Loucy (cell line): ENCODE results near the gene SRPK1.

Experiments used
- H2AFZ ChIP-seq: fragments of 200-600 bp; sonication (generic); 2 replicates; pipeline ENCODE4 v1.6.0; 2016; ENCODE audit warnings: antibody characterized with exemption, mild to moderate bottlenecking, low read length, moderate library complexity
- H3F3A ChIP-seq: fragments of 200-600 bp; 2 replicates; pipeline ENCODE4 v1.6.0; 2016; ENCODE audit warnings: antibody characterized with exemption, low read depth, mild to moderate bottlenecking
- H3K27me3 ChIP-seq: fragments of 200-600 bp; sonication (generic); 2 replicates; pipeline ENCODE4 v1.6.1; 2014; ENCODE audit warnings: low read length, mild to moderate bottlenecking; ENCODE audit not compliant: insufficient read depth, poor library complexity, severe bottlenecking
- H3K36me3 ChIP-seq: fragments of 200-600 bp; sonication (generic); 2 replicates; pipeline ENCODE4 v1.6.1; 2016; ENCODE audit warnings: low read length; ENCODE audit not compliant: insufficient read depth
- H3K4me1 ChIP-seq: fragments of 200-600 bp; sonication (generic); 2 replicates; pipeline ENCODE4 v1.5.1; 2014; ENCODE audit warnings: low read length, mild to moderate bottlenecking; ENCODE audit not compliant: insufficient read depth, poor library complexity, severe bottlenecking
- H3K4me2 ChIP-seq: fragments of 200-600 bp; sonication (generic); 2 replicates; pipeline ENCODE4 v1.6.0; 2014; ENCODE audit warnings: antibody characterized with exemption, low read length, low read depth, mild to moderate bottlenecking; ENCODE audit not compliant: poor library complexity, severe bottlenecking
- H3K4me3 ChIP-seq: fragments of 200-600 bp; sonication (generic); 2 replicates; pipeline ENCODE4 v1.5.1; 2014; ENCODE audit warnings: low read length, mild to moderate bottlenecking, mixed read lengths; ENCODE audit not compliant: poor library complexity, severe bottlenecking
- H3K79me2 ChIP-seq: fragments of 200-600 bp; sonication (generic); 2 replicates; pipeline ENCODE4 v1.6.1; 2014; ENCODE audit warnings: low read length; ENCODE audit not compliant: insufficient read depth
- H3K9ac ChIP-seq: fragments of 200-600 bp; sonication (generic); 2 replicates; pipeline ENCODE4 v1.6.0; 2014; ENCODE audit warnings: mild to moderate bottlenecking, low read depth, low read length, moderate library complexity; ENCODE audit not compliant: poor library complexity, severe bottlenecking
- H3K9me2 ChIP-seq: fragments of 200-600 bp; sonication (generic); replicated peaks from 2 replicates; pipeline ENCODE4 v1.6.1; 2016; ENCODE audit warnings: low read depth, low read length, mixed read lengths
- H3K9me3 ChIP-seq: fragments of 200-600 bp; sonication (generic); 2 replicates; pipeline ENCODE4 v1.6.1; 2014; ENCODE audit warnings: mild to moderate bottlenecking, antibody characterized with exemption, low read length, low read depth; ENCODE audit not compliant: insufficient read depth
- H4K20me1 ChIP-seq: fragments of 200-600 bp; sonication (generic); 2 replicates; pipeline ENCODE4 v1.6.0; 2014; ENCODE audit warnings: antibody characterized with exemption, low read length, mild to moderate bottlenecking; ENCODE audit not compliant: insufficient read depth, poor library complexity, severe bottlenecking
- EZH2phosphoT487 ChIP-seq: fragments of 200-600 bp; IDR thresholded peaks from 2 replicates; pipeline ENCODE4 v1.6.1; 2018; ENCODE audit warnings: antibody characterized with exemption, mild to moderate bottlenecking, moderate library complexity, borderline replicate concordance
- TF ChIP-seq, protein P1 (sequence below): fragments of 200-600 bp; sonication (generic); conservative IDR thresholded peaks from 2 replicates; pipeline ENCODE4 v1.5.1; 2014; ENCODE audit warnings: mild to moderate bottlenecking, antibody characterized with exemption, low read length

The SRPK1 gene

DNA sequence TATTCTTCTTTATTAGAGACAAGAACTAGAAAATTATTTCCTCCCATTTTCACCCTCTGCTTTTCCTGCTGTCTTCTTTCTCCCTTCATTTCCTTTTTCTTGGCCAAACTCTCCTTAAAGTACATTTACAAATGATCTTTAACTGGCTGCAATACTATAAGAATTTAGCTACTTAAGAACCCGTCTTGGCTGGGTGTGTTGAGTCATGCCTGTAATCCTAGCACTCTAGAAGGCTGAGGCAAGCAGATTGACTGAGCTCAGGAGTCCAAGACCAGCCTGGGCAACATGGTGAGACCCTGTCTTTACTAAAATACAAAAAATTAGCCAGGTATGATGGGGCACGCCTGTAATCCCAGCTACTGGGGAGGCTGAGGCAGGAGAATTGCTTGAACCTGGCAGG is 39.3 kb upstream of the SRPK1 start:
- H3F3A ChIP-seq, result no peaks in the 10 kb centered on the region
- H3K9me2 ChIP-seq, result no peaks in the 10 kb centered on the region
- H3K79me2 ChIP-seq, result no peaks in the 10 kb centered on the region
- no peak overlapping the region for H3K9ac ChIP-seq
- no peak overlapping the region for H2AFZ ChIP-seq
- H4K20me1 ChIP-seq, result no peaks in the 10 kb centered on the region
- no peaks in the 10 kb centered on the region for H3K27me3 ChIP-seq
- no peaks in the 10 kb centered on the region for H3K4me1 ChIP-seq
- no peak for TF ChIP-seq EZH2phosphoT487
- TF ChIP-seq, protein P1, sequence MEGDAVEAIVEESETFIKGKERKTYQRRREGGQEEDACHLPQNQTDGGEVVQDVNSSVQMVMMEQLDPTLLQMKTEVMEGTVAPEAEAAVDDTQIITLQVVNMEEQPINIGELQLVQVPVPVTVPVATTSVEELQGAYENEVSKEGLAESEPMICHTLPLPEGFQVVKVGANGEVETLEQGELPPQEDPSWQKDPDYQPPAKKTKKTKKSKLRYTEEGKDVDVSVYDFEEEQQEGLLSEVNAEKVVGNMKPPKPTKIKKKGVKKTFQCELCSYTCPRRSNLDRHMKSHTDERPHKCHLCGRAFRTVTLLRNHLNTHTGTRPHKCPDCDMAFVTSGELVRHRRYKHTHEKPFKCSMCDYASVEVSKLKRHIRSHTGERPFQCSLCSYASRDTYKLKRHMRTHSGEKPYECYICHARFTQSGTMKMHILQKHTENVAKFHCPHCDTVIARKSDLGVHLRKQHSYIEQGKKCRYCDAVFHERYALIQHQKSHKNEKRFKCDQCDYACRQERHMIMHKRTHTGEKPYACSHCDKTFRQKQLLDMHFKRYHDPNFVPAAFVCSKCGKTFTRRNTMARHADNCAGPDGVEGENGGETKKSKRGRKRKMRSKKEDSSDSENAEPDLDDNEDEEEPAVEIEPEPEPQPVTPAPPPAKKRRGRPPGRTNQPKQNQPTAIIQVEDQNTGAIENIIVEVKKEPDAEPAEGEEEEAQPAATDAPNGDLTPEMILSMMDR, result no peak
- H3K9me3 ChIP-seq, result no peaks in the 10 kb centered on the region
- no peak overlapping the region for H3K4me3 ChIP-seq
- H3K4me2 ChIP-seq, result no peak overlapping the region
- H3K36me3 ChIP-seq, result no peaks in the 10 kb centered on the region

DNA sequence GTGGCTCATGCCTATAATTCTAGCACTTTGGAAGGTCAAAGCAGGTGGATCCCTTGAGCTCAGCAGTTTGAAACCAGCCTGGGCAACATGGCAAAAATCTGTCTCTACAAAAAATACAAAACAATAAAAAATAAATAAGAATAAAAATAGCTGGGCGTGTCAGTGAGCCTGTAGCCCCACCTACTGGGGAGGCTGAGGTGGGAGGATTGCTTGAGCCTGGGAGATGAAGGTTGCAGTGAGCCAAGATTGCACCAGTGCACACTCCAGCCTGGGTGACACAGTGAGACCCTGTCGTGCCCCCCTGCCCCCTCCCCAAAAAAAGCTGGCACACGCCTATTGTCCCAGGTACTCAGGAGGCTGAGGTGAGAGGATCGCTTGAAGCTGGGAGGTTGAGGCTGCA is 35.1 kb upstream of the SRPK1 start:
- H3F3A ChIP-seq, result no peaks in the 10 kb centered on the region
- no peaks in the 10 kb centered on the region for H3K9me2 ChIP-seq
- no peaks in the 10 kb centered on the region for H4K20me1 ChIP-seq
- H3K27me3 ChIP-seq, result no peaks in the 10 kb centered on the region
- no peak overlapping the region for H3K9ac ChIP-seq
- H3K4me3 ChIP-seq, result no peak overlapping the region
- H3K9me3 ChIP-seq, result no peaks in the 10 kb centered on the region
- H3K4me1 ChIP-seq, result peaks cover 9% of the 10 kb centered on the region
- H2AFZ ChIP-seq, result no peak overlapping the region
- no peak overlapping the region for H3K4me2 ChIP-seq
- TF ChIP-seq EZH2phosphoT487, result no peak
- TF ChIP-seq, protein P1, result peak; percentile 57
- H3K79me2 ChIP-seq, result no peaks in the 10 kb centered on the region
- H3K36me3 ChIP-seq, result no peaks in the 10 kb centered on the region

DNA sequence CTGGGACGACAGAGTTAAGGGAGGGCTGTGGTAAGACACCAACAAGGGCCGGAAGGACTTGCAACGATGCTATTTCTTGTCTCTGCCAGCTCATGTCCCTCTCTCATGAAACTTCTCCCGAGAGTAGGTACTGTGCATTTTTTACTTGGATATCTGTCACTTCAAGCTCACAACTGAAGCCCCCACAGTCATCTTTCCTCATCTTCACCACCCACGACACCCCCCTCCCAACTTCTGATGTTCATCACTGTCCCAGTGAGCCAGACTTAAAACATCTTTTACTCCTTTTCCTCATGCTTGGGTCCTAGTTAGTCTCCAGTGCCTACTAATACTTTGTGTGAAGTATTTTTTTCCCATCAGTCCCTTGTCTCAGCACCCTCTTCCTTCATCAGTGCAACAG is 34.6 kb upstream of the SRPK1 start:
- Histone ChIP-seq H3K9me3 (no peaks in the 10 kb centered on the region), H3K9ac (no peak overlapping the region), H3K9me2 (no peaks in the 10 kb centered on the region), H4K20me1 (no peaks in the 10 kb centered on the region), H3K79me2 (no peaks in the 10 kb centered on the region), H3K4me1 (peaks cover 9% of the 10 kb centered on the region), H3K4me2 (no peak overlapping the region), H3K4me3 (no peak overlapping the region), H2AFZ (no peak overlapping the region), H3F3A (no peaks in the 10 kb centered on the region), H3K27me3 (no peaks in the 10 kb centered on the region), H3K36me3 (no peaks in the 10 kb centered on the region)
- no peak for TF ChIP-seq EZH2phosphoT487
- TF ChIP-seq, protein P1, result no peak
